Right atrium auricular region (tissue), 2 donors: Measurements from ENCODE around the gene MEGF10. TPM values are rescaled to one million over a fixed set of nuclear protein-coding genes. Genes with fewer than 3 reads are reported as not detected.

Source experiments
- DNase-seq: peaks from one replicate; pipeline ENCODE4 v3.0.0-alpha.2; 2019; ENCODE audit warnings: low spot score
- H3K27ac ChIP-seq, 2 donors: fragments of 200-600 bp; sonication (generic); 1 replicate in 1 of 2; 2 replicates in 1 of 2; pipeline ENCODE4 v1.5.1; 2016 to 2019
- H3K27me3 ChIP-seq, 2 donors: fragments of 200-600 bp; sonication (generic); one replicate each; pipeline versions ENCODE4 v1.5.1 to v1.6.0; 2017 to 2019
- H3K36me3 ChIP-seq: fragments of 200-600 bp; sonication (generic); one replicate; pipeline ENCODE4 v1.5.1; 2016
- H3K4me1 ChIP-seq, 2 donors: fragments of 200-600 bp; sonication (generic); one replicate each; pipeline versions ENCODE4 v1.5.1 to v1.6.0; 2017 to 2019
- H3K4me3 ChIP-seq, 2 donors: fragments of 200-600 bp; sonication (generic); 1 replicate in 1 of 2; 2 replicates in 1 of 2; pipeline ENCODE4 v1.5.1; 2017 to 2019; ENCODE audit warnings: mild to moderate bottlenecking in 1 of 2, moderate library complexity in 1 of 2
- H3K9me3 ChIP-seq, 2 donors: fragments of 200-600 bp; sonication (generic); one replicate each; pipeline ENCODE4 v1.5.1; 2019
- total RNA-seq, 2 donors: library from RNA; depleted of rRNA; stranded (reverse); fragments of >200 nt; gene quantifications; one replicate each; pipeline ENCODE4 v1.1.0, GENCODE V29; 2016
- TF ChIP-seq, protein P1 (sequence below), 2 donors: fragments of 200-600 bp; sonication (generic); IDR thresholded peaks; one replicate each; pipeline ENCODE4 v1.5.1; 2019; ENCODE audit warnings: antibody characterized with exemption in 2 of 2

Gene MEGF10
- total RNA-seq, 2 donors from 2014 or later = 0.71 to 3.0 TPM

GRCh38 chr5:127447827-127448226, 157.2 kb downstream of the MEGF10 start:
- Histone ChIP-seq H3K4me1 (no peaks in the 10 kb centered on the region), H3K9me3 (no peaks in the 10 kb centered on the region), H3K36me3 (no peaks in the 10 kb centered on the region), H3K27ac (no peak overlapping the region), H3K4me3 (no peak overlapping the region), H3K27me3 (no peaks in the 10 kb centered on the region)
- no peak for DNase-seq
- TF ChIP-seq, protein P1, sequence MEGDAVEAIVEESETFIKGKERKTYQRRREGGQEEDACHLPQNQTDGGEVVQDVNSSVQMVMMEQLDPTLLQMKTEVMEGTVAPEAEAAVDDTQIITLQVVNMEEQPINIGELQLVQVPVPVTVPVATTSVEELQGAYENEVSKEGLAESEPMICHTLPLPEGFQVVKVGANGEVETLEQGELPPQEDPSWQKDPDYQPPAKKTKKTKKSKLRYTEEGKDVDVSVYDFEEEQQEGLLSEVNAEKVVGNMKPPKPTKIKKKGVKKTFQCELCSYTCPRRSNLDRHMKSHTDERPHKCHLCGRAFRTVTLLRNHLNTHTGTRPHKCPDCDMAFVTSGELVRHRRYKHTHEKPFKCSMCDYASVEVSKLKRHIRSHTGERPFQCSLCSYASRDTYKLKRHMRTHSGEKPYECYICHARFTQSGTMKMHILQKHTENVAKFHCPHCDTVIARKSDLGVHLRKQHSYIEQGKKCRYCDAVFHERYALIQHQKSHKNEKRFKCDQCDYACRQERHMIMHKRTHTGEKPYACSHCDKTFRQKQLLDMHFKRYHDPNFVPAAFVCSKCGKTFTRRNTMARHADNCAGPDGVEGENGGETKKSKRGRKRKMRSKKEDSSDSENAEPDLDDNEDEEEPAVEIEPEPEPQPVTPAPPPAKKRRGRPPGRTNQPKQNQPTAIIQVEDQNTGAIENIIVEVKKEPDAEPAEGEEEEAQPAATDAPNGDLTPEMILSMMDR (IDR thresholded peaks at IDR 0.05) = no peak

DNA sequence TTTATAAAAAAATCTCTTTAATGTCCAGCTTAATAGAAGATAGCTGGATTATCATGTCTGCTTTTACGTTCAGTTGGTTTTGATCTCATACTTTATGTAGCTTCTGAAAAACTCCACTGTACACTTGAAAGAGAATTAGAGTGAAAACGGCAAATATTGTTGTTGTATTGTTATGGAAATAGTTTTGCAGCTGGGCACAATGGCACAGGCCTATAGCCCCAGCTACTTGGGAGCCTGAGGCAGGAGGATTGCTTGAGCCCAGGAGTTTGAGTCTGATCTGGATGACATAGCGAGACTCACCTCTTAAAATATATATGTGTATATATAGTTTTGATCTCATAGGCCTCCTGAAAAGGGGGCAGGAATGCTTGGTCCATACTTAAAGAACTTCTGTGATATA, 159.4 kb downstream of the MEGF10 start:
- Histone ChIP-seq H3K27ac (no peak overlapping the region), H3K4me1 (no peaks in the 10 kb centered on the region), H3K36me3 (no peaks in the 10 kb centered on the region), H3K9me3 (no peaks in the 10 kb centered on the region), H3K4me3 (no peak overlapping the region), H3K27me3 (no peaks in the 10 kb centered on the region)
- no peak for DNase-seq
- TF ChIP-seq, protein P1 (IDR thresholded peaks at IDR 0.05) = no peak

DNA sequence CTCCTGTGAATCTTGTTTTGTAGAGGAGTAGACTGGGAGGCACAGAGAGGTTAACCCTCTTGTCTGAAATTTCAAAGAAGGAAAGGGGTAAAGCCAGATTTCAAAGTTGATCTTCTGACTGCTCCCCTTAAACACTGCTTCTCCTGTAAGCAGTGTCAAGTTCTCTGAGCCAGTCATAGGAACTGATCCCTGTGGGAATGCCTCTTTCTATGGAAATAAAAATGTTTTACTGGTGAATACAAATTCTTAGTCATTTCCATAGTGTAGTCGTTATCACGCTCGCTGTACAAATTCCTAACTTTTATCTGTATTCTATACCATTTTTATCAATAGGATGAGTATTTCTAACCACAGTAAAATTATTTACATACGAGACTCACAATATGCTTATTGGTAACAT, 160.5 kb downstream of the MEGF10 start:
- no peak overlapping the region for H3K4me3 ChIP-seq
- H3K27me3 ChIP-seq = no peaks in the 10 kb centered on the region

DNA sequence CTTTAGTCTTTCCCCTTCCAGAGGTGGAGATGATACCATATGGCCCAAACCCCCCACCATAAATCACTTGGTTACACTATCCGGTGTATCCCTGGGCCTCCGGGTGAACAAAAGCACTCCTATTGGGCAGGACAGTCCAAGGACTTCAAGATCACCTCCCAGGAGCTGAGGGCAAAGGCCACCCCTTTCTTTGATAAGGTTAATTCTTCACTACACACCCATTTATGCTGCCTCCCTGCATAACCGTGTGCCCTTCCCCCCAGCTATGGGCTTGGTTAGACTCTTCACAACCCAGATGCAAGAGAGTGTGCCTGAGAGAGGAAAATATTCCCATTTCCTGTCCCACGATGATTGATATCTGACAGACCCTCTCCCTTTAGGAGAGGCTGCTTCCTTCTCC, 162.0 kb downstream of the MEGF10 start:
- no peak overlapping the region for H3K27ac ChIP-seq
- H3K27me3 ChIP-seq = no peaks in the 10 kb centered on the region
- TF ChIP-seq, protein P1 (IDR thresholded peaks at IDR 0.05) = no peak
- H3K36me3 ChIP-seq = no peaks in the 10 kb centered on the region
- no peaks in the 10 kb centered on the region for H3K9me3 ChIP-seq
- H3K4me1 ChIP-seq = no peaks in the 10 kb centered on the region
- H3K4me3 ChIP-seq = no peak overlapping the region
- no peak for DNase-seq

More for the DNA sequence above, 160.5 kb downstream of the MEGF10 start:
- DNase-seq = no peak
- Histone ChIP-seq H3K9me3 (no peaks in the 10 kb centered on the region), H3K36me3 (no peaks in the 10 kb centered on the region), H3K4me1 (no peaks in the 10 kb centered on the region), H3K27ac (no peak overlapping the region)
- TF ChIP-seq, protein P1 (IDR thresholded peaks at IDR 0.05) = no peak

DNA sequence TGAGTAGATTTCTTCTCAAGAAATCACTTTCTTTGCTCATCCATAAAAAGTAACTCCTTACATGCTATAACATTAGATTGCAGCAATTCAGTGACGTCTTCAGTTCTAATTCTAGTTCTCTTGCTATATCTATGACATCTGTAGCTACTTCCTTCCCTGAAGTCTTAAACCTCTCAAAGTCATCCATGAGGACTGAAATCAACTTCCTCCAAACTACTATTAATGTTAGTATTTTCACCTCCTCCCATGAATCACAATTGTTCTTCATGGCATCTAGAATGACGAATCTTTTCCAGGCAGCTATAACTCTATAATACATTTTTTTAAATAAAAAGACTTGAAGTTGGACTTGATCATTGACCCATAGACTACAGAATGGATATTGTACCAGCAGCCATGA, 180.6 kb downstream of the MEGF10 start:
- DNase-seq = no peak
- Histone ChIP-seq H3K4me3 (no peak overlapping the region), H3K27ac (no peak overlapping the region), H3K4me1 (no peaks in the 10 kb centered on the region), H3K36me3 (no peaks in the 10 kb centered on the region), H3K27me3 (no peaks in the 10 kb centered on the region), H3K9me3 (no peaks in the 10 kb centered on the region)
- TF ChIP-seq, protein P1 (IDR thresholded peaks at IDR 0.05) = no peak

GRCh38 chr5:127472700-127473099, 182.1 kb downstream of the MEGF10 start:
- TF ChIP-seq, protein P1 (IDR thresholded peaks at IDR 0.05) = no peak
- no peak overlapping the region for H3K27ac ChIP-seq
- no peaks in the 10 kb centered on the region for H3K36me3 ChIP-seq
- no peak for DNase-seq
- H3K27me3 ChIP-seq = no peaks in the 10 kb centered on the region
- no peaks in the 10 kb centered on the region for H3K4me1 ChIP-seq
- no peak overlapping the region for H3K4me3 ChIP-seq
- no peaks in the 10 kb centered on the region for H3K9me3 ChIP-seq
